T-helper 9 cell (primary cell): ENCODE data around the gene MED26.
"Not testable (repeated sequence)": the region's sequence is repeated elsewhere in the genome, so short reads cannot be mapped to it uniquely, and the experiment has no call there.

Experiments
- DNase-seq: peaks from one replicate; pipeline ENCODE4 v3.0.0-alpha.2; 2020

The MED26 gene

DNA sequence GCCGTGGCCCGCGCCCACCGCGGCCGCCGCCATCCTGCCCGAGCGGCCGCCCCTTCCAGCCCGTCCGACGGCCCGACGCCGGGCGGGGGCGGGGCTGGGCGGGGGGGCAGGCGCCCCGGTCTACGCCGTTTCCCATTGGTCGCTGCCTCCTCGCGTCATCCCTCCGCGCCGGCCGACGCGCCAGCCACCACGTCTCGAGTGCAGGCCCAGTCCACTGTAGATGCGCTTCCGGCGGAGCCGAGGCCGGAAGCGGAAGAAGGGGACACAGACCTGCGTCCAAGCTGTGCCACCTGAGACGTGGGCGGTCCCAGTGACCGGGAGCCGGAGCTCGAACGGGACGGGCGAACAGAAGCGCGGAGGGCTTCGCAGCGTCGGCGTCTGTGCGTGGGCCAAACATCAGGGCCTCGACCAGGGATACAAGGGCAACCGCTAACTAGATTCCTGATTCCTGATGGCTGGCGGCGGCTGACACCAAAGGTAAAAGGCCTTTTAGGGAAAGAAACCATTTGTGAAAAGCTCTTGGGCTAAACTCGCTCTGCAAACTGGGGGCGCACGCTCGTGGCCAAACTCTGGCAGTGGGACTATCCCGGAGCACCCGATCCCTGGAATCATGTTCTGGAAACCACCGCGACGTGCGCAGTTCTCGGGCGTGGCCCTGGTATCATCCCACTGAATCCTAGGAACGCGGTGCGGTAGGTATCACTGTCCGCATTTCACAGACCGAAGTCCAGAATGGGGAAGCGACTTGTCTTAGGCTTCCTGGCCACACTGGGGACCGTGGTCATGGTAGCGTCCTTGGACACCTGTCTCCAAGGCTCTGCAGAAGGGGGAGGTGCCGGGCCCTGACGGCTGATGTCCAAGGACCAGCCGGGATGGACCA lies 55.4 kb downstream of the MED26 start, which contains the start of gene SLC35E1:
Gene SLC35E1, minus strand, starts transcription at position 84 of the 880 bp plus-strand sequence. Its CDS starts 51 bp downstream, at position 33.
- peak; percentile 84 for DNase-seq

DNA sequence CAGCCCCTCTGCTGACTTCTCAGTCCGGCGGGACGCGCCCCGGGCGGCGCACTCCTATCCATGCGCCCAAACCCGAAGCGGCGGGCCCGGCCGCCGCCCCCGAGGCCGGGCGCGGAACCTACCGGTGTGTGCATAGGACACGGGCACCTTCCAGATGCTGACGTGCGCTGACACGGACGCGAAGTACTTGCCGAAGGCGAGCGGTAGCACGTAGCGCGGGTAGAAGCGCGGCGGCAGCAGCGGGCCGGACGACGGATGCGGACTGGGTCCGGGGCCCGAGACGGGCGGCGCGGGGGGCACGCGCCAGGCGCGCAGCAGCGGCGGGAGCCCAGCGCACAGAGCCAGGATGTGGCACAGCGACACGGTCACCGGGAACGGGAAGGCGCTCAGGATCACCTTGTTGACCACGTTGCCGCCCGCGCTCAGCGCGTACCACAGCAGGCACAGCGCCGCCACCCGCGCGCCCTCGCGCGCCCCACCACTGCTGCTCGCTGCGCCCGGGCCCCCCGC lies 56.1 kb downstream of the MED26 start:
- DNase-seq: no peak

GRCh38 chr19:16571283-16571682 lies 56.7 kb downstream of the MED26 start:
- DNase-seq: no peak

- DNase-seq: no peak
These were observed 58.2 kb downstream of the MED26 start for GRCh38 chr19:16569609-16570320.

GRCh38 chr19:16566702-16567101 lies 61.3 kb downstream of the MED26 start:
- no peak for DNase-seq

DNA sequence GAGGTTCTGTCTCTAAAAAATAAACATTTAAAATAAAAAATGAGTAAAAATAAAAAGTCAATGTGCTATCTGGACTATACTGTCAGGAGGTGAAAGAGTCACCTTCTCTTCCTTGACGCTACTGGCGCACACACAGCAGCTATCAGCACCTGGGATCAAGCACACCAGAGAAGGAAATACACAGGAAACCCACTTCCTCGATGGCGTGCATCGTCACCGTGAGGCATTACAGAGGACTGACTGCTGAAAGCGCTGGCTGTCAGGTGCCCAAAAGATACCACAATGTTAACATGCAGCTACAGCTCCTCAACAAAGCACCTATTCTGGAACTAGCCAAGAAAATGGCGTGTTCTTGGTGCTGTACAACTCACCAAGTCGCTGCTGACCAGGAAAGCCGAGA lies 61.8 kb downstream of the MED26 start:
- DNase-seq: peak; percentile 76

DNA sequence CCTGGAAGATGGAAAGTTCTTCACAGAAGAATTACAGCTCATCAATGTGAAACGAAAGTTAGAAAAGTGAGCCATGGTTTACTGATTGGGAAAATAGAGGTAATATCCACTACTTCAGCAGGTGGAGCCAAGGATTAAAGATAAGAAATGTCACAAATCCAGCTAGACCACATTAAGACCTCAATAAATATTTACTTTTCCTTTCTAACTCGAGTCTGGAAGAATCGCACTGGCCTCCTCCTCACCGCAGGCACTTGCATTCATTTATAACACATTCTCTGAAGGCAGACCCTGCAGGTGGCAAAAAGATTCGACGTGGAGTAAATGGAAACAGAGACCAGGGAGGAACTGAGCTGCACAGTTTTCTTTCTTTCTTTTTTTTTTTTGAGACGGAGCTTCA lies 63.2 kb downstream of the MED26 start:
- DNase-seq: no peak

GRCh38 chr19:16562608-16563025 lies 65.4 kb downstream of the MED26 start:
- no peak for DNase-seq

DNA sequence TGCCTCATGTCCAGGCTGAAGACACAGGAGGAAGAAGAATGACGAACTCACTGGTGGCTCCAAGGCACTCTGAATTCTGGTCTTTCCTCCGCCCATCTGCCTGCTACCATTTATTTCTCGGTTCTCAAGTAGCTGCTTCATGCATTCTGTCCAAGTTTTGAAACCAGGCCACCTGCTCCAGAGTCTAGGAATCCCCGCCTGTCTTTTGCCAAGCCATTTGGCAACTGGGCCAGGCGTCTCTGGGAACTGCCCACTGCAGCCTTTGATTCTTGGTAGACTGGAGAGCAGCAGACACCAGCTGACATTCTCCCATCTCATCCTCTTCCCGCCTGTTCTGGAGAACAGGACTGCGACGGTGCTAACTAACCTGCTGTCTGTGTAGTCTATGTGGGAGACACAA lies 66.6 kb downstream of the MED26 start:
- DNase-seq: no peak

DNA sequence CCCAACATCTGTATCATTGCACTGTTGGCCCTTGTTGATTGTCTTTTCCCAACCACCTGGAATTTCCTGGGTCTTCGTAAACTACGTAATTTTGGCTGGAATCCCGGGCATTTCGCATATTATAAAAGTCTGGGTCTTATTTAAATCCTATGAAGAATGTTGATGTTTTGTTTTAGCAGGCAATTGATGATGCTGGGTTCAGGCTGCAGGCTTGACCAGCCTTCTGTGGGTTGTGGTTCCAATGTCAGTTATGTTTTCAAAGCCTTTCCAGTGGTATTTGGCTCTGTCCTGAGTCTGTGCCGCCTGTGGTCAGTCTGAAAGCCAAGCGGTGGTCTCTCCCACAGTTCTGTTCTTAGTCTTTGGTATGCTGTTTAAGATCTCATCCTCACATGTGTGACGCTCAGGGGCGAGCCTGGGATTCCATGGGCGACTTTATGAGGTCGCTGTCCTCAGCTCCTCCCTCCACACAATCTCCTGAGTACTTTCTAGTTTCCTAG lies 68.2 kb downstream of the MED26 start:
- no peak for DNase-seq

DNA sequence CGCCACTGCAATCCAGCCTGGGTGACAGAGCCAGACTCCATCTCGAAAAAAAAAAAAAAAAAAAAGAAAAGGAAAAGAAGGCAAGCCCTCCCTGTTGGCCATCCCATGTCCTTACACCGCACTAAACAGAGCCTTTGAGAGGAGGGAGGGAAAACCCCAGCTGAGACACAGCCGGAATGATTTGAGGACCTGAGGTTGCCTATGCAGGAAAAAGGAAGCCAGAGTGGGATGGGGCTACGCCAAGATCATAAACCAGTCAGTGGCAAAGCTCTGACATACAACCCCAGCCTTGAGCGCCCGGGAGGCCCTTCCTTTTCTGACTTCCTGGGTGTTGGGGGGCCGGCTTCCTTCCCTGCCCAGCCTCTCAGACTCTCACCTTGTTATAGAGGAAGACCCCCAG lies 73.2 kb downstream of the MED26 start:
- DNase-seq: no peak

DNA sequence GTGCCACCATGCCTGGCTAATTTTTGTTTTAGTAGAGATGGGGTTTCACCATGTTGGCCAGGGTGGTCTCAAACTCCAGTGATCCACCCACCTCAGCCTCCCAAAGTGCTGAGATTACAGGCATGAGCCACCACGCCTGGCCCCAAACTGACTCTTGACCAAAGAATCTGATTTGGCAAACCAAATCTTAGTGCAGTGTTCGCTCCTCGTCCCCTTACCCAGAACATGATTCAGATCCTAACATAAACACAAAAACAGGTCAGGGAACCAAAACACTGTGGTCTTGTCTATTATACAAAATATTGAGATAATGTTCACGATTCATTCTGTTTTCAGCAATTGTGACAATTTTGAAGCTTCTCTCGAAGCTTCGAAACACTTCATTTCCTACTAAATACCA lies 76.1 kb downstream of the MED26 start:
- not testable (repeated sequence) for DNase-seq

- DNase-seq: no peak
These were observed 79.0 kb downstream of the MED26 start for GRCh38 chr19:16548956-16549355.

DNA sequence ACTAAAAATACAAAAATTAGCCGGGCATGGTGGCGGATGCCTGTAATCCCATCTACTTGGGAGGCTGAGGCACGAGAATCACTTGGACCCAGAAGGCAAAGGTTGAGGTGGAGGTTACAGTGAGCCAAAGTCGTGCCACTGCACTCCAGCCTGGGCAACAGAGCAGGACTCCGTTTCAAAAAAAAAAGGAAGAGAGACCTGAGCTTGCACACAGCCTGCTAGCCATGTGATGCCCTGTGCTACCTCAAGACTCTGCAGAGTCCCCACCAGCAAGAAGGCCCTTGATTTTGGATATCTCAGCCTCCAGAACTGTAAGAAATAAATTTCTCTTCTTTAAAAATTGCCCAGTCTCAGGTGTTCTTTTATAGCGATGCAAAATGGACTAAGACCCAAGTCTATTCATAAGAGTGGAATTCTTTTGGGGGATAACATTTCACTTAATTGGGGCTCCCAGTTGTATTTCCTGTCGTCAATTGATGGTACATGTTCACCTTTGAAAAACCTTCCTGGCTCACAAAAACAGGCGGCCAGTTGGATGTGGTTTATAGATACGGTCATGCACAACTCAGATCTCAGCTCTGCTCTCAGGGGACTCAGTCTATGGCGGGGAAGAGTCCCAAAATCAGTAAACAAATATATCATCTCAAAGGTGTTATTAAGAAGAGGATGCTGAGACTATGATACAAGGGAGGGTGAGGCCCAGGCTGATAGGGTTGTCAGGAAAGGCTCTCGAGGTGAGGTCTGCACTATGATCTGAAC lies 83.4 kb downstream of the MED26 start:
- no peak for DNase-seq

GRCh38 chr19:16543734-16544133 lies 84.3 kb downstream of the MED26 start:
- DNase-seq: not testable (repeated sequence)

- DNase-seq: no peak
These were observed 85.0 kb downstream of the MED26 start for GRCh38 chr19:16542910-16543472.

DNA sequence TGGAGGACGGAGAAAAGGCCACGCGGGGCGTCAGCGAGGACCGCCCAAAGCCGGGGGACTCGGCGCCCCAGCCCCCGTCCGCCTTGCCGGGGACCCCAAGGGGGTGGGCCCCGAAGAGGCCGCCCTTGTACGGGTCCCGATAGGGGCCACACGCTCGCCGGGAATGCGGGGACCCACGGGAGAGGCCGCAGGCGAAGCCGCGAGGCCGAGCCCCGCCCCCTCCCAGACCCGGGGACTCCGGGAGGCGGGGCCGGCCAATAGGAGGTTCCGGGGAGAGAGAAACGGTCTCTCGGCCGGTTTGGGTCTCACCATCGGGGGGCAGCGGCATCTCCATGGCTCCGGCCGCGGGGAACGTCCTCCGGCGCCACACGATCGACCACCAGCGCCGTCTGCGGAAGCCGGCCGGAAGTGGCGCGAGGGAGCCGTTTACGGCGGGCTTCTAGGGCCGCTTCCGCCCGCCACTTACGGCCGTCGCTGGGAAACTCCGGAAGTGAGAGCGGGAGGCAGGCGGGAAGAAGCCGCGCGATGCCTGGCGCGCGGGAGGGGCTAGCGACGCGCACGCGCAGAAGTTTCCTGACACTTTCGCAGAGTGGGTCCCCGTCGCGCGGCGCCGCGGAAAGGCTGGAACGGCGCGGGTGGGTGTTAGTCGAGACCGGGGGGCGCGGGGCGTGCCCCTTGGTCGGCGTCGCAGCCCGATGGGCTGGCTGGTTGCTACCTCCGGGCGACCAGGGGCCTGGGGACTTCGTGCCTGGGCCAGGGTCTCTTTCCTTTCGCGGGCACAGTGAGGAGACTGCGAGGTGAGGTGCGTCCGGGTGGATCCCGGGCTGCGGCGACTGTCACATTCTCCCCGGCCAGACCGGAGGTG lies 85.7 kb downstream of the MED26 start, which contains the start of gene CHERP:
Gene CHERP, minus strand, starts transcription at position 393 of the 865 bp plus-strand sequence. Its CDS starts 59 bp downstream, at position 334.
- DNase-seq: peak; percentile 94

DNA sequence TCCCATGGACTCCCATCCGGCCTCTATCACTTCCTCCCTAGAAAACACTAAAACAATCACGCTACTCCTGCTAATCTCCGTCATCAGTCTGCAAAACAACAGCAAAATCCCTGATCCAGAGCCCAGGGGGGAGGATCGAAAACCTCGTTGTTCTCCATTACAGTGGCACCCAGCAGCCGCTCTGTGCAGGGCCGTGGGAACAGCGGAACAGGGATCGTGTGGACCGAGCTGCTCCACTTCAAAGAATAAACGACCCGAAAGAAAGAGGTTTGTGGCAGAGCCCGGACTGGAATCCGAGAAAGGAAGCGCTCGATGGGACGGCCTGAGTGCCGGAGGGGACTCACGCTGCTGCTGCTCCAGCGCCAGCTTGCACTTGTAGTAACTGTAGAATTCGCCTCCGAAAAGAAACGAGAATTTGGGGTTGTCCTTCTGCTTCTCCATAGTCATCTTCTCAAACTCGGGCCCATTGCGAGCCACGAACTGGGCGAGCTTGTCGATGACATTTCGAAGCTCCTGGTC lies 86.4 kb downstream of the MED26 start:
- no peak for DNase-seq

- no peak for DNase-seq
These were observed 87.1 kb downstream of the MED26 start for GRCh38 chr19:16540948-16541347.

DNA sequence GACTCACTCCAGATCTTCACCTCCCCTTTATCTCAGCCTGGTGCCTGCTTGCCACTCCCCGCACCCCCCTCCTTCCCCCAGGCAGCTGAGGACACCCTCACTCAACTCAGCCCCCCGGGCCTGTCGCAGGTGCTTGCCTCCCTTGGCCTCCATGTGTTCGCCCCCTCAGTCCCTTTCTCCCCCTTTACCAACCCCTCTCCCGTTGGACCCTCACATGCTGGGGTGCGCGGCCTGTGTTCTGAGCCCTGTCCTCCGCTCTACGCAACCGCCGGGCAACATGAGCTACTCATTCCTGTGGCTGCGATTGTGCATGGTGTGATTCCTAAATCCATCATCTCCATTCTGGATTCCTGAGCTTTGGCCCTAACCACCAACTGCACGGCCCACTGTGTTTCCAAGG lies 90.9 kb downstream of the MED26 start:
- no peak for DNase-seq

DNA sequence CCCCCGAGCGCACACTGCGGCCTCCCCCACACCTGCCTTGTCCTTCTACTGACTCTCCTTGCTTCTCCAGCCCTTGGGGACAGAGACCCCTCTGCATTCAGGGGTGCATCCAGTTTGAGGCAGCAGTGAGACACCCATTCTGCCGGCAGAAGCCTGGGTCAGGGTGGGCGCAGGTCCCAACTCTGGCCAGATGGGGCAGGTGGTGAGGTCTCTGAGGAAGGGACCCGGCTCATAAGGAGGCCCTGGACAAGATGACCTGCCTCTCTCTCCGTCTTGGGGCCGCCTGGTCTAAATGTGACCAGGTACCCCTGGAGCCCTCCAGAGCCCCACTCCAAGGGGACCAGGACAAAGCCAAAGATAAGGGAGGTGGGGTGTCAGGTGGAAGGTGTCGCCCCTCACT lies 91.9 kb downstream of the MED26 start:
- DNase-seq: no peak
